ENCODE measurements around the gene SUGCT. TPM values are rescaled to one million over a fixed set of nuclear protein-coding genes. Genes with fewer than 3 reads are reported as not detected.

SUGCT gene
- total RNA-seq, 1 experiment from 2014 or later: 9.9 TPM

DNA sequence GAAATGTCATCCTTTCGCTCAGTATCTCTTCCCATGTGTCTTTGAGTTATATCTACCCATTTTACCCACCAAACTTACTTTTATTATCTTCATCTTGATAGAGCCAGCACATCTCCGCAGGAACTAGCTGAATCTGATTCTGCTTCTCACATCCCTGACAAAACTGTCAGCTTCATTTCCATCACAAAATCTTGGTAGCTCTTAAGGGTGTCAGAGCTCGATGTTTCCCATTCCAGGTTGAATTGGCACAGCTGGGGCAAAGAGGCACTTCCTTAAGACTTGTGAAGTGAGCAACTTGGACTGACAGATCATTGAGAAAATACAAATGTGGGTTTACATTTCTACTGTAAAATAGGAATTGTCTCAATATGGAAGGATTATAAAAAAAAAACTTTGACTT is 434.5 kb downstream of the SUGCT start:
- CTCF ChIA-PET: no interaction called here

GRCh38 chr7:40570223-40570622 is 435.4 kb downstream of the SUGCT start:
- ChIA-PET CTCF (interaction anchor here (0.6 kb wide), 1 partner anchor 434 kb away, joined by 3 read pairs; no protein-coding TSS in a partner anchor), POLR2A (no interaction called here)
- TF ChIP-seq, protein P1, sequence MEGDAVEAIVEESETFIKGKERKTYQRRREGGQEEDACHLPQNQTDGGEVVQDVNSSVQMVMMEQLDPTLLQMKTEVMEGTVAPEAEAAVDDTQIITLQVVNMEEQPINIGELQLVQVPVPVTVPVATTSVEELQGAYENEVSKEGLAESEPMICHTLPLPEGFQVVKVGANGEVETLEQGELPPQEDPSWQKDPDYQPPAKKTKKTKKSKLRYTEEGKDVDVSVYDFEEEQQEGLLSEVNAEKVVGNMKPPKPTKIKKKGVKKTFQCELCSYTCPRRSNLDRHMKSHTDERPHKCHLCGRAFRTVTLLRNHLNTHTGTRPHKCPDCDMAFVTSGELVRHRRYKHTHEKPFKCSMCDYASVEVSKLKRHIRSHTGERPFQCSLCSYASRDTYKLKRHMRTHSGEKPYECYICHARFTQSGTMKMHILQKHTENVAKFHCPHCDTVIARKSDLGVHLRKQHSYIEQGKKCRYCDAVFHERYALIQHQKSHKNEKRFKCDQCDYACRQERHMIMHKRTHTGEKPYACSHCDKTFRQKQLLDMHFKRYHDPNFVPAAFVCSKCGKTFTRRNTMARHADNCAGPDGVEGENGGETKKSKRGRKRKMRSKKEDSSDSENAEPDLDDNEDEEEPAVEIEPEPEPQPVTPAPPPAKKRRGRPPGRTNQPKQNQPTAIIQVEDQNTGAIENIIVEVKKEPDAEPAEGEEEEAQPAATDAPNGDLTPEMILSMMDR (IDR thresholded peaks at IDR 0.05; ENCODE audit: insufficient read depth in 1 of 2, low read depth in 1 of 2, low read length in 1 of 2, severe bottlenecking in 1 of 2, unreplicated experiment in 1 of 2): no peak
- Mint-ChIP-seq H3K36me3 (ENCODE audit: insufficient read depth, unreplicated experiment) (no peaks in the 10 kb centered on the region), H3K27me3 (ENCODE audit: insufficient read depth, unreplicated experiment) (no peaks in the 10 kb centered on the region), H3K4me3 (ENCODE audit: unreplicated experiment) (no peak overlapping the region), H3K27ac (ENCODE audit: unreplicated experiment) (no peak overlapping the region), H3K4me1 (ENCODE audit: low read depth, unreplicated experiment) (no peaks in the 10 kb centered on the region), H3K9me3 (ENCODE audit: unreplicated experiment) (no peaks in the 10 kb centered on the region)
- no TSS peak for BruUV-seq (replicated peaks)
- Histone ChIP-seq H3K27me3 (replicated peaks; ENCODE audit: control insufficient read depth, insufficient read depth, low read length) (no peaks in the 10 kb centered on the region), H3K4me1 (no peaks in the 10 kb centered on the region), H3K36me3 (ENCODE audit: control insufficient read depth, insufficient read depth, low read length) (no peaks in the 10 kb centered on the region), H3K9me3 (no peaks in the 10 kb centered on the region), H3K4me3 (ENCODE audit: low read depth, low read length) (no peak overlapping the region)
- intact Hi-C loops (cut with micrococcal nuclease; ENCODE audit: unreplicated experiment): no loop called here
- DNase-seq: no peak

More for the DNA sequence above, 434.5 kb downstream of the SUGCT start:
- Histone ChIP-seq H3K4me3 (ENCODE audit: low read depth, low read length) (no peak overlapping the region), H3K36me3 (ENCODE audit: control insufficient read depth, insufficient read depth, low read length) (no peaks in the 10 kb centered on the region), H3K4me1 (no peaks in the 10 kb centered on the region), H3K9me3 (no peaks in the 10 kb centered on the region), H3K27me3 (replicated peaks; ENCODE audit: control insufficient read depth, insufficient read depth, low read length) (no peaks in the 10 kb centered on the region)
- Mint-ChIP-seq H3K27me3 (ENCODE audit: insufficient read depth, unreplicated experiment) (no peaks in the 10 kb centered on the region), H3K36me3 (ENCODE audit: insufficient read depth, unreplicated experiment) (no peaks in the 10 kb centered on the region), H3K4me3 (ENCODE audit: unreplicated experiment) (no peak overlapping the region), H3K27ac (ENCODE audit: unreplicated experiment) (no peak overlapping the region), H3K4me1 (ENCODE audit: low read depth, unreplicated experiment) (no peaks in the 10 kb centered on the region), H3K9me3 (ENCODE audit: unreplicated experiment) (no peaks in the 10 kb centered on the region)
- intact Hi-C loops (cut with micrococcal nuclease; ENCODE audit: unreplicated experiment): no loop called here
- TF ChIP-seq, protein P1 (IDR thresholded peaks at IDR 0.05; ENCODE audit: insufficient read depth in 1 of 2, low read depth in 1 of 2, low read length in 1 of 2, severe bottlenecking in 1 of 2, unreplicated experiment in 1 of 2): no peak
- POLR2A ChIA-PET: no interaction called here
- BruUV-seq (replicated peaks): no TSS peak
- no peak for DNase-seq

- H3K36me3 Mint-ChIP-seq (ENCODE audit: insufficient read depth, unreplicated experiment): no peaks in the 10 kb centered on the region
- Histone ChIP-seq H3K9me3 (no peaks in the 10 kb centered on the region), H3K4me1 (no peaks in the 10 kb centered on the region), H3K36me3 (ENCODE audit: control insufficient read depth, insufficient read depth, low read length) (no peaks in the 10 kb centered on the region), H3K27me3 (replicated peaks; ENCODE audit: control insufficient read depth, insufficient read depth, low read length) (no peaks in the 10 kb centered on the region), H3K4me3 (ENCODE audit: low read depth, low read length) (no peak overlapping the region)
- TF ChIP-seq, protein P1 (IDR thresholded peaks at IDR 0.05; ENCODE audit: insufficient read depth in 1 of 2, low read depth in 1 of 2, low read length in 1 of 2, severe bottlenecking in 1 of 2, unreplicated experiment in 1 of 2): no peak
- H3K9me3 Mint-ChIP-seq (ENCODE audit: unreplicated experiment): no peaks in the 10 kb centered on the region
- DNase-seq: no peak
- CTCF ChIA-PET: no interaction called here
- intact Hi-C loops (cut with micrococcal nuclease; ENCODE audit: unreplicated experiment): no loop called here
- no peaks in the 10 kb centered on the region for H3K4me1 Mint-ChIP-seq (ENCODE audit: low read depth, unreplicated experiment)
- POLR2A ChIA-PET: no interaction called here
- H3K27ac Mint-ChIP-seq (ENCODE audit: unreplicated experiment): no peak overlapping the region
- no peaks in the 10 kb centered on the region for H3K27me3 Mint-ChIP-seq (ENCODE audit: insufficient read depth, unreplicated experiment)
- no peak overlapping the region for H3K4me3 Mint-ChIP-seq (ENCODE audit: unreplicated experiment)
- BruUV-seq (replicated peaks): no TSS peak
Observed at GRCh38 chr7:40571796-40572195, 437.0 kb downstream of the SUGCT start.
